Astrocyte (in vitro differentiated cells and primary cell): Measurements from ENCODE around the gene RHO. TPM values are rescaled to one million over a fixed set of nuclear protein-coding genes. Genes with fewer than 3 reads are reported as not detected.
"Not testable (repeated sequence)": the region's sequence is repeated elsewhere in the genome, so short reads cannot be mapped to it uniquely, and the experiment has no call there.

Experiments
- DNase-seq: peaks from one replicate; pipeline ENCODE4 v3.0.0-alpha.2; 2010; ENCODE audit warnings: low read depth
- FAIRE-seq: peaks from 2 replicates; lab custom pipeline; 2011; peaks lifted over from hg19 to GRCh38; lab: Jason Lieb, UNC
- H2AFZ ChIP-seq: 2 replicates; pipeline ENCODE4 v1.6.0; 2012; ENCODE audit warnings: low read depth, low read length, inconsistent platforms
- H3K27ac ChIP-seq: 2 replicates; pipeline ENCODE4 v1.5.1; 2011; ENCODE audit warnings: low read depth, low read length, inconsistent platforms
- H3K27me3 ChIP-seq: 2 replicates; pipeline ENCODE4 v1.6.0; 2011; ENCODE audit warnings: low read length, inconsistent platforms; ENCODE audit not compliant: insufficient read depth
- H3K36me3 ChIP-seq: 2 replicates; pipeline ENCODE4 v1.5.1; 2011; ENCODE audit warnings: low read length, inconsistent platforms; ENCODE audit not compliant: insufficient read depth
- H3K4me1 ChIP-seq: 2 replicates; pipeline ENCODE4 v1.5.1; 2011; ENCODE audit warnings: low read length, inconsistent platforms; ENCODE audit not compliant: insufficient read depth
- H3K4me2 ChIP-seq: 2 replicates; pipeline ENCODE4 v1.6.0; 2012; ENCODE audit warnings: low read length, inconsistent platforms
- H3K4me3 ChIP-seq: 2 replicates; pipeline ENCODE4 v1.5.1; 2011; ENCODE audit warnings: low read depth, mild to moderate bottlenecking, low read length, inconsistent platforms; ENCODE audit not compliant: insufficient read depth
- H3K79me2 ChIP-seq: 2 replicates; pipeline ENCODE4 v1.6.0; 2012; ENCODE audit warnings: mild to moderate bottlenecking, low read length, inconsistent platforms; ENCODE audit not compliant: insufficient read depth
- H3K9ac ChIP-seq: 2 replicates; pipeline ENCODE4 v1.6.0; 2012; ENCODE audit warnings: mild to moderate bottlenecking, low read length, inconsistent platforms
- H3K9me3 ChIP-seq: 2 replicates; pipeline ENCODE4 v1.5.1; 2012; ENCODE audit warnings: low read depth, mild to moderate bottlenecking, low read length, inconsistent platforms; ENCODE audit not compliant: insufficient read depth
- H4K20me1 ChIP-seq: 2 replicates; pipeline ENCODE4 v1.6.0; 2012; ENCODE audit warnings: low read length, inconsistent platforms; ENCODE audit not compliant: insufficient read depth
- H3K27ac Mint-ChIP-seq: one replicate; pipeline ENCODE4 v1.8.0; 2021; ENCODE audit warnings: mild to moderate bottlenecking, mixed read lengths; ENCODE audit not compliant: unreplicated experiment
- H3K27me3 Mint-ChIP-seq: one replicate; pipeline ENCODE4 v1.8.0; 2021; ENCODE audit warnings: low read depth, mixed read lengths; ENCODE audit not compliant: unreplicated experiment
- H3K36me3 Mint-ChIP-seq: one replicate; pipeline ENCODE4 v1.8.0; 2021; ENCODE audit warnings: low read depth, mixed read lengths; ENCODE audit not compliant: unreplicated experiment
- H3K4me1 Mint-ChIP-seq: one replicate; pipeline ENCODE4 v1.8.0; 2021; ENCODE audit warnings: low read depth, mixed read lengths; ENCODE audit not compliant: unreplicated experiment
- H3K4me3 Mint-ChIP-seq: one replicate; pipeline ENCODE4 v1.8.0; 2021; ENCODE audit warnings: mild to moderate bottlenecking, moderate library complexity, mixed read lengths; ENCODE audit not compliant: unreplicated experiment
- H3K9me3 Mint-ChIP-seq: one replicate; pipeline ENCODE4 v1.8.0; 2021; ENCODE audit warnings: mild to moderate bottlenecking, mixed read lengths; ENCODE audit not compliant: unreplicated experiment
- EZH2 ChIP-seq: IDR thresholded peaks from 2 replicates; pipeline ENCODE4 v1.6.1; 2012; ENCODE audit warnings: mild to moderate bottlenecking, low read length, inconsistent platforms; ENCODE audit not compliant: insufficient read depth
- total RNA-seq: library from RNA; stranded (reverse); gene quantifications from 2 replicates; pipeline ENCODE4 v1.2.1, GENCODE V29; 2021
- TF ChIP-seq, protein P1 (sequence below): IDR thresholded peaks from 2 replicates; pipeline ENCODE4 v1.5.1; 2011; ENCODE audit warnings: low read depth, mild to moderate bottlenecking, inconsistent platforms, low read length, moderate library complexity; ENCODE audit not compliant: insufficient read depth

Gene RHO
- total RNA-seq, 1 donor from 2014 or later, result not detected

DNA sequence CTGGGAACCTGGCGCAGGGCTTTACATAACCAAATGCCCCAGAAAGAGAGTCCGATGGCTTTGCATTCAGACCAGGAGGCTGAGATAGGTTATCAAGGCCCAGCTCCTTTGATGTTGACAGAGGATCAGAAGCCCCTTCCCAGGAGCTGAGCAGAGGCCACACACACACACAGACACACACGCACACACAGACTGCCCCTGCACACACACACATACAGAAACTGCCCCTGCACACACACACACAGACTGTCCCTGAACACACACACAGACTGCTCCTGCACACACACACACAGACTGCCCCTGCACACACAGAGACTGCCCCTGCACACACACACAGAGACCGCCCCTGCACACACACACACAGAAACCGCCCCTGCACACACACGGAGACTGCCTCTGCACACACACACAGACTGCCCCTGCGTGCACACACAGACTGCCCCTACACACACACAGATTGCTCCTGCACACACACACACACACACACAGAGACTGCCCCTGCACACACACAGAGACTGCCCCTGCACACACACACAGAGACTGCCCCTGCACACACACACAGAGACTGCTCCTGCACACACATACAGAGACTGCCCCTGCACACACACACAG lies 12.5 kb upstream of the RHO start:
- H3K36me3 Mint-ChIP-seq, result peaks cover 25% of the 10 kb centered on the region
- H4K20me1 ChIP-seq, H3K4me1 ChIP-seq, H3K27ac ChIP-seq, H3K9me3 Mint-ChIP-seq, H3K27me3 ChIP-seq, H3K4me3 Mint-ChIP-seq, H3K4me2 ChIP-seq, H3K9ac ChIP-seq, DNase-seq, FAIRE-seq, H3K36me3 ChIP-seq, H2AFZ ChIP-seq, H3K27ac Mint-ChIP-seq, H3K79me2 ChIP-seq, H3K4me1 Mint-ChIP-seq, H3K4me3 ChIP-seq, H3K27me3 Mint-ChIP-seq, H3K9me3 ChIP-seq: not testable (repeated sequence)

DNA sequence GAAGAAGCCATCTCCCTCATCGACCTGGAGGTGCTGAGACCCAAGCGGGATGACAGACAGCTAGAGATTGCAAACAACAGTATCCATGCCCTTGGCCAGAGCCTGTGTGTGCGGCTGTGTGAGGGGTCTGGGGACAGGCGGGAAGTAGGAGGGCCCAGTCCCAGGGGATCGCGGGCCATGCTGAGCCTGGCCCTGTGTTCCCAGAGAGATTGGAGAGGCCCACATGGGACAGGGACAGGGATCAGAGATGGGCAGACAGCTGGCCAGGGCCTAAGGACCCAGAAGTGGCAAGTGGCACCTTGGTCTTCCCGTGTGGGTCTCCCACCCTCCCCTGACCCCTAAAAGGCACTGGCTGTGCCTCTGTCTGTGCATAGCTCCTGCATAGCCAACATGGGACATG lies 10.9 kb upstream of the RHO start:
- no peak overlapping the region for H2AFZ ChIP-seq
- no peaks in the 10 kb centered on the region for H3K9me3 ChIP-seq
- H3K4me2 ChIP-seq, result no peak overlapping the region
- no peak for DNase-seq
- Mint-ChIP-seq H3K9me3 (peaks cover 2% of the 10 kb centered on the region), H3K4me1 (no peaks in the 10 kb centered on the region), H3K4me3 (no peak overlapping the region), H3K36me3 (peaks cover 14% of the 10 kb centered on the region), H3K27ac (no peak overlapping the region), H3K27me3 (peaks cover 14% of the 10 kb centered on the region)
- no peaks in the 10 kb centered on the region for H4K20me1 ChIP-seq
- no peak overlapping the region for H3K27ac ChIP-seq
- no peak for FAIRE-seq
- no peaks in the 10 kb centered on the region for H3K79me2 ChIP-seq
- no peaks in the 10 kb centered on the region for H3K27me3 ChIP-seq
- no peaks in the 10 kb centered on the region for H3K36me3 ChIP-seq
- TF ChIP-seq, protein P1, sequence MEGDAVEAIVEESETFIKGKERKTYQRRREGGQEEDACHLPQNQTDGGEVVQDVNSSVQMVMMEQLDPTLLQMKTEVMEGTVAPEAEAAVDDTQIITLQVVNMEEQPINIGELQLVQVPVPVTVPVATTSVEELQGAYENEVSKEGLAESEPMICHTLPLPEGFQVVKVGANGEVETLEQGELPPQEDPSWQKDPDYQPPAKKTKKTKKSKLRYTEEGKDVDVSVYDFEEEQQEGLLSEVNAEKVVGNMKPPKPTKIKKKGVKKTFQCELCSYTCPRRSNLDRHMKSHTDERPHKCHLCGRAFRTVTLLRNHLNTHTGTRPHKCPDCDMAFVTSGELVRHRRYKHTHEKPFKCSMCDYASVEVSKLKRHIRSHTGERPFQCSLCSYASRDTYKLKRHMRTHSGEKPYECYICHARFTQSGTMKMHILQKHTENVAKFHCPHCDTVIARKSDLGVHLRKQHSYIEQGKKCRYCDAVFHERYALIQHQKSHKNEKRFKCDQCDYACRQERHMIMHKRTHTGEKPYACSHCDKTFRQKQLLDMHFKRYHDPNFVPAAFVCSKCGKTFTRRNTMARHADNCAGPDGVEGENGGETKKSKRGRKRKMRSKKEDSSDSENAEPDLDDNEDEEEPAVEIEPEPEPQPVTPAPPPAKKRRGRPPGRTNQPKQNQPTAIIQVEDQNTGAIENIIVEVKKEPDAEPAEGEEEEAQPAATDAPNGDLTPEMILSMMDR, result no peak
- TF ChIP-seq EZH2, result no peak
- no peaks in the 10 kb centered on the region for H3K4me1 ChIP-seq
- no peak overlapping the region for H3K4me3 ChIP-seq
- H3K9ac ChIP-seq, result no peak overlapping the region

DNA sequence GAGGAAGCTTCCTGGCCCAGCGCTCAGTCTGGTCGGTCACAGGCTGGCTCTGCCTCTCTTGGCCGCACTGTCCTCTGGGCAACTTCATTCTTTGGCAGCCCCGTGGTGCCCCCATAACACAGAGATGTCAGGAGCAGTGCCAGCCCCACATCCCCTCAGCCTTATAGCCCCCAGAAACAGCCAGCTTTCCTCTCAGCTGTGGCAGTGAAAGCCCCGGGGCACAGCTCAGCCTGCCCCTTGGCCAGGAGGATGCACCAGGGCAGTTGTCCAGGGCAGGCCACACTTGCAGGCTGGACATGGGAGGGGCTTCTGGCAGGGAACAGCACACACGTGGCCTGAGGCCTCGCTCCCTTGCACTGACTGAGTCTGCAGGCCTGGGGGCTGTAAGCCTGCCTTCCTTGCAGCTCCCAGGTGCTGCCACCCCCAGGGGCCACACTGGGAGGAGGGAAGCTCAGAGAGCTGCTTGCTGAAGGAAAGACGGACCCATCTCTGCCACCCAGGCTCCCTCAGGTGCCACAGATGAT lies 10.3 kb upstream of the RHO start:
- H3K27me3 ChIP-seq, result no peaks in the 10 kb centered on the region
- no peak for TF ChIP-seq EZH2
- TF ChIP-seq, protein P1, result no peak
- H3K9me3 ChIP-seq, result no peaks in the 10 kb centered on the region
- no peak overlapping the region for H2AFZ ChIP-seq
- H3K9me3 Mint-ChIP-seq, result peaks cover 2% of the 10 kb centered on the region
- no peaks in the 10 kb centered on the region for H3K4me1 Mint-ChIP-seq
- no peak for DNase-seq
- H3K36me3 Mint-ChIP-seq, result peaks cover 11% of the 10 kb centered on the region
- no peak overlapping the region for H3K27ac Mint-ChIP-seq
- H3K79me2 ChIP-seq, result no peaks in the 10 kb centered on the region
- H3K27ac ChIP-seq, result no peak overlapping the region
- H3K4me3 Mint-ChIP-seq, result no peak overlapping the region
- no peak overlapping the region for H3K4me2 ChIP-seq
- H4K20me1 ChIP-seq, result no peaks in the 10 kb centered on the region
- H3K4me3 ChIP-seq, result no peak overlapping the region
- no peak overlapping the region for H3K9ac ChIP-seq
- no peak for FAIRE-seq
- peaks cover 18% of the 10 kb centered on the region for H3K27me3 Mint-ChIP-seq
- H3K36me3 ChIP-seq, result no peaks in the 10 kb centered on the region
- no peaks in the 10 kb centered on the region for H3K4me1 ChIP-seq
